Thyroid gland (tissue), 4 donors: ENCODE measurements around the gene RSU1. TPM values are rescaled to one million over a fixed set of nuclear protein-coding genes. Genes with fewer than 3 reads are reported as not detected.

Experiments used
- DNase-seq, 2 donors: peaks; one replicate each; pipeline ENCODE4 v3.0.0-alpha.2; 2019
- H3K27ac ChIP-seq, 3 donors: fragments of 200-600 bp; sonication (generic); 1 replicate in 2 of 3; 2 replicates in 1 of 3; pipeline ENCODE4 v1.5.1; 2016 to 2019; ENCODE audit warnings: mild to moderate bottlenecking in 1 of 3, moderate library complexity in 1 of 3
- H3K27me3 ChIP-seq: fragments of 200-600 bp; sonication (generic); one replicate; pipeline ENCODE4 v1.5.1; 2019
- H3K36me3 ChIP-seq, 2 donors: fragments of 200-600 bp; sonication (generic); one replicate each; pipeline ENCODE4 v1.5.1; 2016 to 2019
- H3K4me1 ChIP-seq, 2 donors: fragments of 200-600 bp; sonication (generic); one replicate each; pipeline ENCODE4 v1.5.1; 2017 to 2019
- H3K4me3 ChIP-seq, 3 donors: fragments of 200-600 bp; sonication (generic); replicated peaks in 1 of 3; 1 replicate in 2 of 3; 2 replicates in 1 of 3; pipeline ENCODE4 v1.5.1; 2016; ENCODE audit warnings: mild to moderate bottlenecking in 1 of 3
- H3K9me3 ChIP-seq: fragments of 200-600 bp; sonication (generic); one replicate; pipeline ENCODE4 v1.5.1; 2017
- CTCF ChIP-seq, 6 experiments: fragments of 200-600 bp in 3 of 6; fragments of 450-650 bp in 3 of 6; sonication (generic) in 3 of 6; IDR thresholded peaks; one replicate each; pipeline ENCODE4 v1.5.1; 2016 to 2019; ENCODE audit warnings: antibody characterized with exemption in 6 of 6, mild to moderate bottlenecking in 2 of 6, inconsistent platforms in 1 of 6, moderate library complexity in 1 of 6
- POLR2A ChIP-seq, 2 donors: fragments of 450-650 bp; IDR thresholded peaks; one replicate each; pipeline ENCODE4 v1.6.1; 2017; ENCODE audit warnings: antibody characterized with exemption in 2 of 2, mild to moderate bottlenecking in 2 of 2, moderate library complexity in 1 of 2
- WGBS, 2 donors: methylation state at CpG; one replicate each; pipeline ENCODE4 v1.1.5; 2017; 5-methylcytosine and 5-hydroxymethylcytosine counted together
- intact Hi-C: fragments of 100-400 bp; cut with DNase I; formaldehyde crosslinking; loops from one replicate; pipeline ENCODE4 v1.15.1; 2023
- total RNA-seq, 4 donors: library from RNA; depleted of rRNA; stranded (reverse); fragments of >200 nt; gene quantifications; one replicate each; pipeline ENCODE4 v1.2.3, GENCODE V29; 2016

The RSU1 gene
- total RNA-seq, 4 donors from 2014 or later, result 43.5 to 63.0 (median 50.7) TPM

DNA sequence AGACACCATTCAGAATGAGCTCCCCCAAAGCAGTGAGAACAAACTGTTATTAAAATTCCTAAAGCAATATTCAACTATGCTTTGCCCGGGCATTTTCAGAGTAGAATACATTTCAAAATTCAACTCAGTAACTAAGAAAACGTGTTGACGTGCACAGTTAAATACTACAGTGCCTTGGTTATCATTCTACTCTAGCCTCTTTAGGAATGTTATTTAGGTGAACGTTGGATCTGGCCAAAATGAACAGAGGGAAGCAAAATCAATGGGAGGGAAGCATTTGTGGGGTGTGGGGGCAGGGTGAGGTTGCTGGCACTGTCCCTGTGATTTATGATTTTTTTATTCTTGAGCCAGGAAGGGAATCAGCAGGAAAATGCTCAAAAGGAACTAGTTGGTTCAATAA, 27.5 kb downstream of the RSU1 start:
- intact Hi-C loops, result no loop called here
- Histone ChIP-seq H3K4me1 (peaks cover 0 to 6% of the 10 kb centered on the region in 2 donors), H3K4me3 (no peak overlapping the region), H3K27ac (no peak overlapping the region), H3K36me3 (no peaks in the 10 kb centered on the region), H3K27me3 (no peaks in the 10 kb centered on the region), H3K9me3 (no peaks in the 10 kb centered on the region)
- DNase-seq, result no peak
- WGBS, 2 donors, result 72 to 78% methylated on average over 4 of the region's 4 CpGs
- TF ChIP-seq CTCF (IDR thresholded peaks at IDR 0.05), result no peak
- TF ChIP-seq POLR2A (IDR thresholded peaks at IDR 0.05), result no peak

DNA sequence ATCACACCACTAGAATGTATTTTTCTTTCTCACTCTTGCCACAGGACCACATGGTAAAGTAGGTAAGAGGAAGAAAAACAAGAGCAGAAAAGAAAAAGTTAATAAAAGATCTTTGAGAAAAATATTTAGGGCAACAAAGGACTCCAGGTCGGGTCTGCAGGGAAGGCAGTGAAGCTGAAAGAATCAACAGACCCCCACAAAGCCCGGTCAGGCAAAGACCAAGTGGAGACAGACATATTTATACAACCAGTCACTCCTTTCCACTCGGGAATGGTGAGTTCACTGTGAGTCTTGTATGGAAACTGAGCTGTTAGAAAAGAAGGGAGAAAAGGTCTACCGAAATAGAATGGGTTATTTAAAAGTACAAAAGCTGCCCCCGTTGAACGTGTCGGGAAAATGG, 28.0 kb downstream of the RSU1 start:
- no peak for DNase-seq
- H3K4me3 ChIP-seq, result no peak overlapping the region
- no peaks in the 10 kb centered on the region for H3K36me3 ChIP-seq
- H3K27ac ChIP-seq, result no peak overlapping the region
- H3K4me1 ChIP-seq, result peaks cover 0 to 6% of the 10 kb centered on the region in 2 donors
- H3K27me3 ChIP-seq, result no peaks in the 10 kb centered on the region
- TF ChIP-seq POLR2A (IDR thresholded peaks at IDR 0.05) (no peak), CTCF (IDR thresholded peaks at IDR 0.05) (no peak)
- no peaks in the 10 kb centered on the region for H3K9me3 ChIP-seq
- WGBS, 2 donors, result 24 to 47% methylated on average over 7 of the region's 7 CpGs
- intact Hi-C loops, result no loop called here

GRCh38 chr10:16788778-16789177, 28.4 kb downstream of the RSU1 start:
- Histone ChIP-seq H3K36me3 (no peaks in the 10 kb centered on the region), H3K27ac (no peak overlapping the region), H3K4me1 (peaks cover 0 to 6% of the 10 kb centered on the region in 2 donors), H3K4me3 (no peak overlapping the region), H3K9me3 (no peaks in the 10 kb centered on the region), H3K27me3 (no peaks in the 10 kb centered on the region)
- DNase-seq, result no peak
- 58 to 67% methylated on average over 3 of the region's 3 CpGs for WGBS, 2 donors
- TF ChIP-seq POLR2A (IDR thresholded peaks at IDR 0.05), result no peak
- no peak for TF ChIP-seq CTCF (IDR thresholded peaks at IDR 0.05)
- intact Hi-C loops, result no loop called here

GRCh38 chr10:16788125-16788524, 29.1 kb downstream of the RSU1 start:
- no peaks in the 10 kb centered on the region for H3K27me3 ChIP-seq
- no peaks in the 10 kb centered on the region for H3K36me3 ChIP-seq
- H3K4me1 ChIP-seq, result peaks cover 0 to 6% of the 10 kb centered on the region in 2 donors
- no peak for DNase-seq
- intact Hi-C loops, result no loop called here
- TF ChIP-seq CTCF (IDR thresholded peaks at IDR 0.05) (no peak), POLR2A (IDR thresholded peaks at IDR 0.05) (no peak)
- no peaks in the 10 kb centered on the region for H3K9me3 ChIP-seq
- 89 to 93% methylated on average over 6 of the region's 6 CpGs for WGBS, 2 donors
- H3K4me3 ChIP-seq, result no peak overlapping the region
- no peak overlapping the region for H3K27ac ChIP-seq

GRCh38 chr10:16787361-16787791, 29.8 kb downstream of the RSU1 start:
- TF ChIP-seq CTCF (IDR thresholded peaks at IDR 0.05), result no peak
- no peak for TF ChIP-seq POLR2A (IDR thresholded peaks at IDR 0.05)
- Histone ChIP-seq H3K4me1 (peaks cover 0 to 6% of the 10 kb centered on the region in 2 donors), H3K27me3 (no peaks in the 10 kb centered on the region), H3K27ac (no peak overlapping the region), H3K9me3 (no peaks in the 10 kb centered on the region), H3K4me3 (no peak overlapping the region), H3K36me3 (no peaks in the 10 kb centered on the region)
- intact Hi-C loops, result no loop called here
- no peak for DNase-seq
- WGBS, 2 donors, result 96 to 98% methylated on average over 12 of the region's 12 CpGs
